Tibial nerve (tissue), 4 donors: ENCODE measurements around the gene DHRS12. TPM values are rescaled to one million over a fixed set of nuclear protein-coding genes. Genes with fewer than 3 reads are reported as not detected.
"Not testable (repeated sequence)": the region's sequence is repeated elsewhere in the genome, so short reads cannot be mapped to it uniquely, and the experiment has no call there.

ENCODE experiments used
- DNase-seq, 2 donors: peaks; one replicate each; pipeline ENCODE4 v3.0.0-alpha.2; 2019; ENCODE audit warnings: low spot score in 2 of 2
- H3K27ac ChIP-seq, 4 donors: fragments of 200-600 bp; sonication (generic) in 3 of 4; one replicate each; pipeline ENCODE4 v1.5.1; 2017 to 2019; ENCODE audit warnings: mild to moderate bottlenecking in 1 of 4
- H3K27me3 ChIP-seq, 2 donors: fragments of 200-600 bp; sonication (generic) in 1 of 2; one replicate each; pipeline versions ENCODE4 v1.5.1 to v1.6.0; 2017 to 2019
- H3K36me3 ChIP-seq, 3 donors: fragments of 200-600 bp; sonication (generic); one replicate each; pipeline ENCODE4 v1.5.1; 2018 to 2019
- H3K4me1 ChIP-seq, 4 donors: fragments of 200-600 bp; sonication (generic) in 3 of 4; one replicate each; pipeline ENCODE4 v1.5.1; 2017 to 2019
- H3K4me3 ChIP-seq, 4 donors: fragments of 200-600 bp; sonication (generic) in 3 of 4; one replicate each; pipeline ENCODE4 v1.5.1; 2017 to 2019; ENCODE audit warnings: mild to moderate bottlenecking in 1 of 4, moderate library complexity in 1 of 4
- H3K9me3 ChIP-seq, 4 donors: fragments of 200-600 bp; sonication (generic) in 3 of 4; one replicate each; pipeline ENCODE4 v1.5.1; 2017 to 2019
- EP300 ChIP-seq, 2 donors: sonication (generic); formaldehyde crosslinking; IDR thresholded peaks; one replicate each; pipeline ENCODE4 v1.6.1; 2017; ENCODE audit warnings: antibody characterized with exemption in 2 of 2, mild to moderate bottlenecking in 1 of 2
- POLR2A ChIP-seq, 2 donors: fragments of 450-650 bp; IDR thresholded peaks; one replicate each; pipeline ENCODE4 v1.6.1; 2017; ENCODE audit warnings: antibody characterized with exemption in 2 of 2, mild to moderate bottlenecking in 2 of 2, moderate library complexity in 2 of 2
- WGBS, 2 donors: methylation state at CpG; one replicate each; pipeline ENCODE4 v1.1.5; 2018; 5-methylcytosine and 5-hydroxymethylcytosine counted together
- total RNA-seq, 4 donors: library from RNA; depleted of rRNA; stranded (reverse); fragments of >200 nt; gene quantifications; one replicate each; pipeline ENCODE4 v1.1.0, GENCODE V29; 2016
- TF ChIP-seq, protein P1 (sequence below), 5 experiments: fragments of 200-600 bp in 3 of 5; fragments of 450-650 bp in 2 of 5; sonication (generic) in 3 of 5; IDR thresholded peaks; one replicate each; pipeline ENCODE4 v1.5.1; 2016 to 2019; ENCODE audit warnings: antibody characterized with exemption in 5 of 5, mild to moderate bottlenecking in 3 of 5, moderate library complexity in 2 of 5

DHRS12 gene
- total RNA-seq, 4 donors from 2014 or later, result 12.3 to 19.5 (median 16.7) TPM

DNA sequence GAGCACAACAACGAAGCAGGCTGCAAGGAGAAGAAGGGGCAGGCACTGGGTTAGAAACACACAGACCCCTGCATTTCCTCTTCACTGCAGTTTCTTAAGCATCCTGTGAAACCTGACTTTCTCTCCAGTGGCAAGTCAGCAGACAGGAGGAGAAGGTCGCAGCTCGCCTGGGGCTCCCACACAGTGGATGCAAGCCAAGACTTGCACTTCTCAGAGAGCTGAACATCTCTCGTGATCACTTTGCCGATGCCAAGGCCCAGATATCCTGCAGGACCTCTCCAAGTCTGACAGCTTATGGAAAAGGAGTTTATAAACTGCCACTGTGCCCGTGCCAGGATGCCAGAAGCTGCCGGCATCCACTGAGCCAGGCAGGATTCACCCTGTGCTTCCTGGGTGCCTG lies 22.6 kb upstream of the DHRS12 start:
- Histone ChIP-seq H3K4me1 (peaks cover 0 to 36% (median 14%) of the 10 kb centered on the region in 4 donors), H3K9me3 (no peaks in the 10 kb centered on the region), H3K27me3 (no peaks in the 10 kb centered on the region), H3K4me3 (no peak overlapping the region), H3K36me3 (no peaks in the 10 kb centered on the region), H3K27ac (no peak overlapping the region)
- 49 to 51% methylated on average over 5 to 7 of the region's 7 CpGs for WGBS, 2 donors
- TF ChIP-seq EP300 (IDR thresholded peaks at IDR 0.05) (no peak), POLR2A (IDR thresholded peaks at IDR 0.05) (no peak)
- TF ChIP-seq, protein P1, sequence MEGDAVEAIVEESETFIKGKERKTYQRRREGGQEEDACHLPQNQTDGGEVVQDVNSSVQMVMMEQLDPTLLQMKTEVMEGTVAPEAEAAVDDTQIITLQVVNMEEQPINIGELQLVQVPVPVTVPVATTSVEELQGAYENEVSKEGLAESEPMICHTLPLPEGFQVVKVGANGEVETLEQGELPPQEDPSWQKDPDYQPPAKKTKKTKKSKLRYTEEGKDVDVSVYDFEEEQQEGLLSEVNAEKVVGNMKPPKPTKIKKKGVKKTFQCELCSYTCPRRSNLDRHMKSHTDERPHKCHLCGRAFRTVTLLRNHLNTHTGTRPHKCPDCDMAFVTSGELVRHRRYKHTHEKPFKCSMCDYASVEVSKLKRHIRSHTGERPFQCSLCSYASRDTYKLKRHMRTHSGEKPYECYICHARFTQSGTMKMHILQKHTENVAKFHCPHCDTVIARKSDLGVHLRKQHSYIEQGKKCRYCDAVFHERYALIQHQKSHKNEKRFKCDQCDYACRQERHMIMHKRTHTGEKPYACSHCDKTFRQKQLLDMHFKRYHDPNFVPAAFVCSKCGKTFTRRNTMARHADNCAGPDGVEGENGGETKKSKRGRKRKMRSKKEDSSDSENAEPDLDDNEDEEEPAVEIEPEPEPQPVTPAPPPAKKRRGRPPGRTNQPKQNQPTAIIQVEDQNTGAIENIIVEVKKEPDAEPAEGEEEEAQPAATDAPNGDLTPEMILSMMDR (IDR thresholded peaks at IDR 0.05), result no peak
- no peak for DNase-seq

GRCh38 chr13:51825681-51826254 lies 21.8 kb upstream of the DHRS12 start:
- peak overlapping the region in 3 of 4 donors; percentile 21 to 39 (median 29) for H3K27ac ChIP-seq
- no peak for DNase-seq
- H3K36me3 ChIP-seq, result no peaks in the 10 kb centered on the region
- no peaks in the 10 kb centered on the region for H3K9me3 ChIP-seq
- peaks cover 0 to 36% (median 14%) of the 10 kb centered on the region in 4 donors for H3K4me1 ChIP-seq
- H3K27me3 ChIP-seq, result no peaks in the 10 kb centered on the region
- 84 to 93% methylated on average over 10 of the region's 10 CpGs for WGBS, 2 donors
- no peak overlapping the region for H3K4me3 ChIP-seq
- no peak for TF ChIP-seq EP300 (IDR thresholded peaks at IDR 0.05)
- TF ChIP-seq, protein P1 (IDR thresholded peaks at IDR 0.05), result no peak
- no peak for TF ChIP-seq POLR2A (IDR thresholded peaks at IDR 0.05)

DNA sequence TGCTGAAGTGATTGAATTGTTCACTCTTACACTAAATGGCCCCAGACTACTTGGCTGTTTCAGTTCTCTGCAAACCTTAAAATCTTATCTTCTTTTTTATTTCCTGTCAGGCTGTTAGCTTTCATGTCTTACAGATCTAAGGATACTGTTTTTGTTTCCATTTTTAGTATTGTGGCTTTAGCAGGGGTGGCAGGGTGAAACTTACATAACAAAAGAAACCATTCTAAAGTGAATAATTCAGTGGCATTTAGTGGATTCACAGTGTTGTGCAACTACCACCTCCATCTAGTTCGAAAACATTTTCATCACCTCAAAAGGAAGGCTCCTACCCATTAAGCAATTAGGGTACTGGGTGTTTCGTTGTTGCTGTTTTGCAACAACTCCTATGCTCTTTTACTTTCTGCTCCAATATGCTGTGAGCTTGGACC lies 21.2 kb upstream of the DHRS12 start:
- DNase-seq, result no peak
- WGBS, 2 donors, result 43 to 63% methylated on average over 2 of the region's 2 CpGs
- H3K27ac ChIP-seq, result peak overlapping the region in 2 of 4 donors; percentile 29 to 39
- H3K4me3 ChIP-seq, result no peak overlapping the region
- H3K36me3 ChIP-seq, result no peaks in the 10 kb centered on the region
- no peaks in the 10 kb centered on the region for H3K27me3 ChIP-seq
- H3K4me1 ChIP-seq, result peaks cover 0 to 36% (median 14%) of the 10 kb centered on the region in 4 donors
- TF ChIP-seq EP300 (IDR thresholded peaks at IDR 0.05) (peak in 1 of 2 donors; percentile 75), POLR2A (IDR thresholded peaks at IDR 0.05) (no peak)
- TF ChIP-seq, protein P1 (IDR thresholded peaks at IDR 0.05), result no peak
- H3K9me3 ChIP-seq, result no peaks in the 10 kb centered on the region

- H3K4me3 ChIP-seq, H3K36me3 ChIP-seq, DNase-seq, H3K27me3 ChIP-seq, H3K9me3 ChIP-seq: not testable (repeated sequence)
- 86 to 88% methylated on average over 11 of the region's 11 CpGs for WGBS, 2 donors
- Histone ChIP-seq H3K4me1 (peaks cover 0 to 36% (median 14%) of the 10 kb centered on the region in 4 donors), H3K27ac (peak overlapping the region in 1 of 4 donors; percentile 39)
Observed at GRCh38 chr13:51824712-51825111, 20.7 kb upstream of the DHRS12 start.

GRCh38 chr13:51823863-51824262 lies 19.9 kb upstream of the DHRS12 start:
- Histone ChIP-seq H3K9me3 (no peaks in the 10 kb centered on the region), H3K36me3 (no peaks in the 10 kb centered on the region), H3K27me3 (no peaks in the 10 kb centered on the region), H3K4me1 (peaks cover 0 to 43% (median 14%) of the 10 kb centered on the region in 4 donors), H3K4me3 (no peak overlapping the region), H3K27ac (no peak overlapping the region)
- TF ChIP-seq EP300 (IDR thresholded peaks at IDR 0.05), result no peak
- TF ChIP-seq, protein P1 (IDR thresholded peaks at IDR 0.05), result no peak
- TF ChIP-seq POLR2A (IDR thresholded peaks at IDR 0.05), result no peak
- DNase-seq, result no peak
- 45 to 48% methylated on average over 2 of the region's 2 CpGs for WGBS, 2 donors
